K562 (cell line): ENCODE measurements around the gene NKX2-2. TPM values are rescaled to one million over a fixed set of nuclear protein-coding genes. Genes with fewer than 3 reads are reported as not detected.

Experiments used
- ATAC-seq: fragments of 200-7000 bp; cut with Tn5 transposase; 3 replicates; pipeline ENCODE4 v1.9.1; 2020; ENCODE audit warnings: moderate library complexity
- BruUV-seq: library from RNA; stranded (reverse); fragments of 400-500 nt; replicated peaks from 2 replicates; lab custom pipeline; 2021; lab: Mats Ljungman, UMichigan
- CTCF ChIA-PET: fragments of 300-600 bp; formaldehyde crosslinking; extraction: SDS; loops from one replicate; lab custom pipeline; 2021; ENCODE audit warnings: low intra/inter-chr PET ratio; lab: Yijun Ruan, JAX
- POLR2A ChIA-PET: fragments of 300-600, 350-650 bp; sonication (Branson Sonifier 250); formaldehyde crosslinking; extraction: SDS; loops from one replicate; lab custom pipeline; 2021; ENCODE audit warnings: antibody characterized with exemption, inconsistent platforms; lab: Yijun Ruan, JAX
- DNase-seq, 4 experiments: peaks; one replicate each; pipeline versions ENCODE4 v3.0.0 to v3.0.0-alpha.2; 2011 to 2018; ENCODE audit warnings: low spot score in 3 of 4, mixed read lengths in 3 of 4; ENCODE audit errors: extremely low read depth in 1 of 4
- FAIRE-seq: peaks from 2 replicates; lab custom pipeline; 2011; peaks lifted over from hg19 to GRCh38; lab: Jason Lieb, UNC
- H2AFZ ChIP-seq: 2 replicates; pipeline ENCODE4 v1.6.0; 2011; ENCODE audit warnings: low read depth, low read length, control low read depth, inconsistent platforms
- H3K27ac ChIP-seq: fragments of 200-600 bp; 3 replicates; pipeline ENCODE4 v1.8.0; 2011; ENCODE audit warnings: low read depth, mild to moderate bottlenecking, control low read depth, inconsistent platforms, low read length, moderate library complexity, mixed read lengths; ENCODE audit errors: extremely low read depth
- H3K27me3 ChIP-seq, 2 experiments: fragments of 300-600 bp in 1 of 2; 2 replicates in 1 of 2; 3 replicates in 1 of 2; pipeline versions ENCODE4 v1.6.0 to v1.8.0; 2011; ENCODE audit warnings: inconsistent platforms in 2 of 2, low read length in 2 of 2, mild to moderate bottlenecking in 1 of 2, mixed read lengths in 1 of 2, moderate library complexity in 1 of 2; ENCODE audit not compliant: control insufficient read depth in 2 of 2, insufficient read depth in 2 of 2
- H3K36me3 ChIP-seq: fragments of 300-600 bp; 3 replicates; pipeline ENCODE4 v1.8.0; 2011; ENCODE audit warnings: mild to moderate bottlenecking, low read length, inconsistent platforms; ENCODE audit not compliant: control insufficient read depth, insufficient read depth
- H3K4me1 ChIP-seq, 2 experiments: fragments of 200-600 bp in 1 of 2; replicated peaks in 1 of 2; 2 replicates in 1 of 2; 3 replicates in 1 of 2; pipeline versions ENCODE4 v1.5.1 to v1.8.0; 2011; ENCODE audit warnings: inconsistent platforms in 2 of 2, low read length in 2 of 2, mild to moderate bottlenecking in 1 of 2, mixed read lengths in 1 of 2, moderate library complexity in 1 of 2; ENCODE audit not compliant: control insufficient read depth in 2 of 2, insufficient read depth in 2 of 2
- H3K4me2 ChIP-seq: 2 replicates; pipeline ENCODE4 v1.6.1; 2011; ENCODE audit warnings: low read length, control low read depth, inconsistent platforms, mixed read lengths; ENCODE audit not compliant: insufficient read depth
- H3K4me3 ChIP-seq: fragments of 200-600 bp; sonication (generic), shearing (Covaris generic); 2 replicates; pipeline ENCODE4 v1.5.1; 2016; ENCODE audit warnings: control low read depth, inconsistent platforms
- H3K79me2 ChIP-seq: fragments of 200-600 bp; 3 replicates; pipeline ENCODE4 v1.8.0; 2011; ENCODE audit warnings: low read length, inconsistent platforms; ENCODE audit not compliant: control insufficient read depth, insufficient read depth
- H3K9ac ChIP-seq, 2 experiments: 2 replicates each; pipeline versions ENCODE4 v1.6.0 to v1.6.1; 2011; ENCODE audit warnings: low read depth in 2 of 2, low read length in 2 of 2, control low read depth in 1 of 2, inconsistent platforms in 1 of 2, mild to moderate bottlenecking in 1 of 2, mixed read lengths in 1 of 2; ENCODE audit not compliant: insufficient read depth in 1 of 2
- H3K9me1 ChIP-seq: one replicate; pipeline ENCODE4 v1.6.0; 2011; ENCODE audit warnings: inconsistent platforms, mild to moderate bottlenecking, low read length, moderate library complexity; ENCODE audit not compliant: control insufficient read depth, insufficient read depth
- H3K9me3 ChIP-seq: replicated peaks from 2 replicates; pipeline ENCODE4 v1.5.1; 2011; ENCODE audit warnings: low read depth, low read length, inconsistent platforms; ENCODE audit not compliant: control insufficient read depth, insufficient read depth
- H4K20me1 ChIP-seq: replicated peaks from 2 replicates; pipeline ENCODE4 v1.6.1; 2011; ENCODE audit warnings: low read length, inconsistent platforms, mixed read lengths; ENCODE audit not compliant: control insufficient read depth, insufficient read depth
- BRD4 ChIP-seq: fragments of 200-600 bp; sonication (generic); IDR thresholded peaks from 2 replicates; pipeline ENCODE4 v1.6.1; 2017; ENCODE audit warnings: inconsistent platforms
- CHD2 ChIP-seq: IDR thresholded peaks from 2 replicates; pipeline ENCODE4 v1.6.1; 2011; ENCODE audit warnings: low read depth, low read length
- ETV6 ChIP-seq, 3 experiments: fragments of 150-350 bp in 1 of 3; sonication (generic) in 1 of 3; formaldehyde crosslinking in 1 of 3; IDR thresholded peaks; 2 replicates each; pipeline versions ENCODE4 v1.6.1 to v1.8.0; 2014 to 2022; ENCODE audit warnings: borderline replicate concordance in 2 of 3, low read depth in 2 of 3, antibody characterized with exemption in 1 of 3, low read length in 1 of 3, mild to moderate bottlenecking in 1 of 3, missing genetic modification reagents in 1 of 3
- FOXJ2 ChIP-seq: fragments of 200-800 bp; sonication (Bioruptor generic); IDR thresholded peaks from 2 replicates; pipeline ENCODE4 v1.6.1; 2016; ENCODE audit warnings: missing genetic modification characterization, missing compliant biosample characterization
- PHB2 ChIP-seq: fragments of 450-650 bp; IDR thresholded peaks from 2 replicates; pipeline ENCODE4 v1.6.1; 2017; ENCODE audit warnings: low read depth
- SLC30A9 ChIP-seq: fragments of 250-450 bp; sonication (Bioruptor Pico); IDR thresholded peaks from 2 replicates; pipeline ENCODE4 v1.8.0; 2022; ENCODE audit warnings: mild to moderate bottlenecking, moderate library complexity
- ZFP1 ChIP-seq: fragments of 450-650 bp; formaldehyde crosslinking; IDR thresholded peaks from 2 replicates; pipeline ENCODE4 v1.4.0; 2020; ENCODE audit warnings: mild to moderate bottlenecking, mixed read lengths
- ZNF175 ChIP-seq: fragments of 200-800 bp; sonication (Bioruptor generic); IDR thresholded peaks from 2 replicates; pipeline ENCODE4 v1.6.1; 2016; ENCODE audit warnings: low read depth, mild to moderate bottlenecking, missing genetic modification characterization, missing compliant biosample characterization
- ZNF3 ChIP-seq: fragments of 250-450 bp; sonication (Bioruptor Pico); IDR thresholded peaks from 2 replicates; pipeline ENCODE4 v1.5.0; 2021; ENCODE audit warnings: mild to moderate bottlenecking, moderate library complexity
- ZNF316 ChIP-seq: fragments of 450-650 bp; IDR thresholded peaks from 2 replicates; pipeline ENCODE4 v1.6.1; 2016
- ZNF444 ChIP-seq: fragments of 250-450 bp; sonication (Bioruptor Pico); IDR thresholded peaks from 2 replicates; pipeline ENCODE4 v1.4.0; 2020; ENCODE audit warnings: mild to moderate bottlenecking, moderate library complexity
- ZNF76 ChIP-seq: fragments of 250-450 bp; sonication (Bioruptor Pico); IDR thresholded peaks from 2 replicates; pipeline ENCODE4 v1.4.0; 2020; ENCODE audit warnings: mild to moderate bottlenecking, moderate library complexity, borderline replicate concordance
- WGBS: fragments of 100-300 bp; shearing (Covaris generic); methylation state at CpG from one replicate; pipeline ENCODE4 v1.1.6; 2016; ENCODE audit warnings: low coverage, mixed read lengths; ENCODE audit not compliant: insufficient coverage; ENCODE audit errors: missing lambda C conversion rate; 5-methylcytosine and 5-hydroxymethylcytosine counted together
- in situ Hi-C: fragments of 300-500 bp; cut with MboI; formaldehyde crosslinking; loops from 4 replicates; pipeline ENCODE4 v1.15.0; 2018; ENCODE audit warnings: inconsistent platforms, mixed read lengths
- intact Hi-C: fragments of 100-400 bp; cut with micrococcal nuclease; formaldehyde crosslinking; loops from 2 replicates; pipeline ENCODE4 v1.14.2; 2022
- polyA plus RNA-seq, 8 experiments: library from polyadenylated mRNA; depleted of rRNA in 4 of 8; stranded (reverse) in 5 of 8; unstranded in 3 of 8; fragments of >200 nt; fragmentation: Nextera tagmentation in 2 of 8; fragmentation: Illumina TruSeq in 1 of 8; extraction: Ambion mirVana in 2 of 8; extraction: Trizol in 1 of 8; gene quantifications; 2 replicates each; pipeline versions ENCODE4 v1.2.1 to v1.2.3, GENCODE V29; 2011 to 2014; ENCODE audit warnings: inconsistent platforms in 1 of 8, missing spikeins in 1 of 8
- total RNA-seq, 7 experiments: library from RNA; depleted of rRNA in 6 of 7; stranded (reverse); fragments of >200 nt in 6 of 7; fragmentation: Illumina TruSeq in 2 of 7; extraction: Trizol in 2 of 7; gene quantifications; 2 replicates each; pipeline versions ENCODE4 v1.2.1 to v1.2.3, GENCODE V29; 2011 to 2021; ENCODE audit warnings: low replicate concordance in 1 of 7
- TF ChIP-seq, protein P1 (sequence below), 2 experiments: fragments of 450-650 bp in 1 of 2; sonication (generic) in 1 of 2; formaldehyde crosslinking; conservative IDR thresholded peaks; 2 replicates each; pipeline versions ENCODE4 v1.4.0 to v1.8.1; 2020 to 2022; ENCODE audit warnings: mild to moderate bottlenecking in 1 of 2, missing genetic modification reagents in 1 of 2
- TF ChIP-seq, protein P2 (sequence below): fragments of 450-650 bp; formaldehyde crosslinking; IDR thresholded peaks from 2 replicates; pipeline ENCODE4 v1.4.0; 2020; ENCODE audit warnings: mild to moderate bottlenecking
- TF ChIP-seq, protein P3 (sequence below): fragments of 250-450 bp; sonication (Bioruptor Pico); IDR thresholded peaks from 2 replicates; pipeline ENCODE4 v1.9.0; 2021; ENCODE audit warnings: mild to moderate bottlenecking

NKX2-2 gene
- total and polyA plus RNA-seq, 9 of the 15 experiments (the other 6 are each of a cell fraction or from before 2014, with no cell fraction given), result 0.04 TPM; not detected in 8

DNA sequence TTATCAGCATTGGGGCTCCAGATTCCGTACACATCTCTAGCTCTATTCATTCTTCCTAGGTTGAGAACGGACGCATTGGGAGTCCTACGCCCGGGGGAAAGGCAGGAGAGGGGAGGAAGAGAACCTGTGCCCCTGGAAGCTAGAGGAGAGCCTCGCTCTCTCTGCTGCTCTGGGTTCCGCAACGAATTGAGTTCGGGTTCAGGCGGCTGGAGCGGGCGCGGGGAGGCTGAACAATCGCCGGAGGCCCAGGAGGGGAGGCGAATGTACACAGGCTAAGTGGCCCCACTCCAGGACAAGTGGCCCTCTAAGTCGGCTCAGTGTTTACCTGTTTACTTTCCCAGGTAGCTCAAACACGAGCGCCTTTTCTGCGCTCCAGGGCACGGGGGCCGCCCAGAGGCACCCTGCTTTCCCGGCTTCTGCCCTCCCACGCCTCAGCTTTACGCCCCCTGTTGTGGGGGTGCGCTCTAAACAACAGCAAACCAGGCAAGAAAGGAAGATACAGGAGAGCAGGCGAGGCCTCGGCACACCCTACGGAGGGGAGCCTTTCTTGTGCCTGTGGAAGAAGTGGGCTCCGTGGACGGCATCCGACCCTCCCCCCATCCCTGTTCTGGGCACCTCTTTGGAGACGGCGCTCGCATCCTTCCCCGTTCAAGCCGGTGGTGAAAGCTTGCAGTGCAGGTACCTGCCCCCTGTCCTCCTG is 4.6 kb upstream of the NKX2-2 start:
- ChIA-PET POLR2A (interaction anchor here (0.6 to 1.1 kb wide), 4 partner anchors 10 to 283 kb away, joined by 3 read pairs; no protein-coding TSS in a partner anchor), CTCF (no interaction called here)
- no peak overlapping the region for H3K4me2 ChIP-seq

More for the DNA sequence above, 4.6 kb upstream of the NKX2-2 start:
- Histone ChIP-seq H3K9ac (no peak overlapping the region), H4K20me1 (no peaks in the 10 kb centered on the region), H3K4me1 (0 out of 5 replicates have a peak, but pooled peaks cover 0 to under 1% of the 10 kb centered on the region in 2 experiments), H3K27me3 (peaks cover 3 to 33% of the 10 kb centered on the region in 2 experiments), H3K36me3 (no peaks in the 10 kb centered on the region), H3K79me2 (no peaks in the 10 kb centered on the region), H3K4me3 (no peak overlapping the region), H3K9me3 (no peaks in the 10 kb centered on the region), H3K9me1 (no peaks in the 10 kb centered on the region), H2AFZ (no peak overlapping the region), H3K27ac (no peak overlapping the region)
- in situ Hi-C loops, result no loop called here
- intact Hi-C loops, result no loop called here
- FAIRE-seq, result no peak
- peak in 1 of 4 experiments; percentile 35 for DNase-seq
- BruUV-seq, result no TSS peak
- no peak for TF ChIP-seq BRD4
- TF ChIP-seq ZFP1 (CRISPR knock-in tag), result no peak
- no peak for TF ChIP-seq ZNF175
- TF ChIP-seq CHD2, result no peak
- TF ChIP-seq ZNF76 (CRISPR knock-in tag), result no peak
- TF ChIP-seq, protein P1, sequence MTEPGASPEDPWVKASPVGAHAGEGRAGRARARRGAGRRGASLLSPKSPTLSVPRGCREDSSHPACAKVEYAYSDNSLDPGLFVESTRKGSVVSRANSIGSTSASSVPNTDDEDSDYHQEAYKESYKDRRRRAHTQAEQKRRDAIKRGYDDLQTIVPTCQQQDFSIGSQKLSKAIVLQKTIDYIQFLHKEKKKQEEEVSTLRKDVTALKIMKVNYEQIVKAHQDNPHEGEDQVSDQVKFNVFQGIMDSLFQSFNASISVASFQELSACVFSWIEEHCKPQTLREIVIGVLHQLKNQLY (CRISPR knock-in tag; conservative IDR thresholded peaks at IDR 0.05), result no peak
- TF ChIP-seq ETV6 (IDR thresholded peaks at IDR 0.05; ENCODE audit: borderline replicate concordance in 1 of 2, low read depth in 2 of 2, low read length in 1 of 2), result no peak
- no peak for TF ChIP-seq ETV6 (CRISPR knock-in tag; IDR thresholded peaks at IDR 0.05; ENCODE audit: borderline replicate concordance)
- no peak for TF ChIP-seq FOXJ2 (tag)
- TF ChIP-seq, protein P2, sequence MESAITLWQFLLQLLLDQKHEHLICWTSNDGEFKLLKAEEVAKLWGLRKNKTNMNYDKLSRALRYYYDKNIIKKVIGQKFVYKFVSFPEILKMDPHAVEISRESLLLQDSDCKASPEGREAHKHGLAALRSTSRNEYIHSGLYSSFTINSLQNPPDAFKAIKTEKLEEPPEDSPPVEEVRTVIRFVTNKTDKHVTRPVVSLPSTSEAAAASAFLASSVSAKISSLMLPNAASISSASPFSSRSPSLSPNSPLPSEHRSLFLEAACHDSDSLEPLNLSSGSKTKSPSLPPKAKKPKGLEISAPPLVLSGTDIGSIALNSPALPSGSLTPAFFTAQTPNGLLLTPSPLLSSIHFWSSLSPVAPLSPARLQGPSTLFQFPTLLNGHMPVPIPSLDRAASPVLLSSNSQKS (CRISPR knock-in tag), result no peak
- TF ChIP-seq PHB2, result no peak
- TF ChIP-seq ZNF3 (CRISPR knock-in tag), result no peak
- TF ChIP-seq, protein P3, sequence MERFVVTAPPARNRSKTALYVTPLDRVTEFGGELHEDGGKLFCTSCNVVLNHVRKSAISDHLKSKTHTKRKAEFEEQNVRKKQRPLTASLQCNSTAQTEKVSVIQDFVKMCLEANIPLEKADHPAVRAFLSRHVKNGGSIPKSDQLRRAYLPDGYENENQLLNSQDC (CRISPR knock-in tag), result no peak
- TF ChIP-seq ZNF316, result no peak
- TF ChIP-seq ZNF444, result no peak
- no peak for TF ChIP-seq SLC30A9 (CRISPR knock-in tag)
- ATAC-seq, result no peak
- 1% methylated on average over 15 of the region's 37 CpGs for WGBS
